Mesendoderm (in vitro differentiated cells): ENCODE measurements around the gene RASGEF1C.

Experiments
- DNase-seq: peaks from one replicate; pipeline ENCODE4 v3.0.0; 2013
- H2AK5ac ChIP-seq: 2 replicates; pipeline ENCODE4 v1.6.1; 2013; ENCODE audit warnings: low read length, inconsistent platforms
- H2BK120ac ChIP-seq: 2 replicates; pipeline ENCODE4 v1.6.1; 2013; ENCODE audit warnings: low read depth, mild to moderate bottlenecking, low read length, moderate library complexity, mixed read lengths
- H2BK15ac ChIP-seq: replicated peaks from 2 replicates; pipeline ENCODE4 v1.6.1; 2013; ENCODE audit warnings: low read depth, mild to moderate bottlenecking, moderate library complexity
- H2BK5ac ChIP-seq: 2 replicates; pipeline ENCODE4 v1.6.1; 2013; ENCODE audit warnings: low read length, inconsistent platforms
- H3K18ac ChIP-seq: 2 replicates; pipeline ENCODE4 v1.6.1; 2013; ENCODE audit warnings: mild to moderate bottlenecking, low read length, mixed read lengths
- H3K23ac ChIP-seq: one replicate; pipeline ENCODE4 v1.6.1; 2013; ENCODE audit warnings: low read length
- H3K27ac ChIP-seq: 2 replicates; pipeline ENCODE4 v1.5.1; 2013; ENCODE audit warnings: low read depth, mild to moderate bottlenecking, inconsistent platforms, low read length, moderate library complexity
- H3K27me3 ChIP-seq: 2 replicates; pipeline ENCODE4 v1.6.1; 2013; ENCODE audit warnings: low read length, control low read depth, mild to moderate bottlenecking, inconsistent platforms; ENCODE audit not compliant: insufficient read depth, poor library complexity
- H3K36me3 ChIP-seq: 2 replicates; pipeline ENCODE4 v1.6.1; 2013; ENCODE audit warnings: low read length, inconsistent platforms; ENCODE audit not compliant: control insufficient read depth, insufficient read depth
- H3K4ac ChIP-seq: one replicate; pipeline ENCODE4 v1.6.1; 2013; ENCODE audit warnings: low read depth, mild to moderate bottlenecking, low read length, moderate library complexity
- H3K4me1 ChIP-seq: 2 replicates; pipeline ENCODE4 v1.6.1; 2013; ENCODE audit warnings: low read depth, low read length, inconsistent platforms; ENCODE audit not compliant: control insufficient read depth
- H3K4me2 ChIP-seq: 2 replicates; pipeline ENCODE4 v1.6.1; 2013; ENCODE audit warnings: low read length
- H3K4me3 ChIP-seq: 2 replicates; pipeline ENCODE4 v1.5.1; 2013; ENCODE audit warnings: mild to moderate bottlenecking, low read length
- H3K56ac ChIP-seq: one replicate; pipeline ENCODE4 v1.6.1; 2013; ENCODE audit warnings: low read length
- H3K79me1 ChIP-seq: 2 replicates; pipeline ENCODE4 v1.6.1; 2013; ENCODE audit warnings: low read length, inconsistent platforms
- H3K79me2 ChIP-seq: 2 replicates; pipeline ENCODE4 v1.6.1; 2013; ENCODE audit warnings: mild to moderate bottlenecking, low read length; ENCODE audit not compliant: control insufficient read depth, insufficient read depth
- H3K9ac ChIP-seq: 2 replicates; pipeline ENCODE4 v1.6.1; 2013; ENCODE audit warnings: low read length, inconsistent platforms
- H4K5ac ChIP-seq: one replicate; pipeline ENCODE4 v1.6.1; 2013; ENCODE audit warnings: low read length
- H4K8ac ChIP-seq: one replicate; pipeline ENCODE4 v1.6.1; 2013; ENCODE audit warnings: low read depth, mild to moderate bottlenecking, control low read depth, low read length, moderate library complexity
- WGBS: extraction: QIAGEN DNeasy Blood & Tissue Kit; methylation state at CpG from one replicate; pipeline ENCODE4 v1.1.7; 2013; ENCODE audit warnings: low lambda C conversion rate, missing lambda C conversion rate; ENCODE audit not compliant: insufficient coverage; ENCODE audit errors: extremely low coverage; 5-methylcytosine and 5-hydroxymethylcytosine counted together

The RASGEF1C gene

DNA sequence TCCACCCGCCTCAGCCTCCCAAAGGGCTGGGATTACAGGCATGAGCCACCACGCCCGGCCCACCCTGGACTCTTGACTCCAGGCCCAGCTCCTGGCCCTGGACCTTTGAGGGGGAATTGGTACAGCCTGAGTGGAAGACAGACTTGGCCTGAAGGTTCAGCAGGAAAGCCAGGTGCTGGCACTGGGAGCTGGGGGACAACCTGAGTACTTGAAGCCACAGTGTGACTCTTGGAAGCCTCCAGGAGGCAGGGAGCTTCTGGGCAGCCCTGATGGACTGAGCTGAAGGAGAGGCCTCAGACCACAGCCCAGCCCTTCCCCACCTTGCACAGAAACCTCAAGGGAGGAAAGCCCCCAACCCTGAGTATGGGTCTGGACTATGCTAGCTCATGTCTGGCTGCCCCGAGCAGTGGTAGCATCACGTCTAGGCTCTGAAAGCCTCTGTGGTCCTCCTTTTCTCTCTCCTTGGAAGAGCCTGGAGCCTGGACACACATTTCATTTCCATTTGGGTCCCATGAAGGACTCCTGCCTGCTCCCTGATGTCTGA lies 54.1 kb downstream of the RASGEF1C start:
- H3K4ac ChIP-seq, result no peak overlapping the region
- H2BK5ac ChIP-seq, result no peak overlapping the region
- H3K79me1 ChIP-seq, result no peaks in the 10 kb centered on the region
- H3K4me3 ChIP-seq, result no peak overlapping the region
- H3K9ac ChIP-seq, result no peak overlapping the region
- no peak overlapping the region for H3K27ac ChIP-seq
- no peaks in the 10 kb centered on the region for H3K79me2 ChIP-seq
- H3K4me1 ChIP-seq, result no peaks in the 10 kb centered on the region
- no peak overlapping the region for H3K23ac ChIP-seq
- no peak overlapping the region for H2BK120ac ChIP-seq
- no peaks in the 10 kb centered on the region for H3K36me3 ChIP-seq
- no peak overlapping the region for H4K5ac ChIP-seq
- WGBS, result no CpG with 5 or more reads among the region's 5 CpGs
- H3K56ac ChIP-seq, result no peak overlapping the region
- H3K4me2 ChIP-seq, result no peak overlapping the region
- no peak overlapping the region for H2BK15ac ChIP-seq
- H3K18ac ChIP-seq, result no peak overlapping the region
- no peak overlapping the region for H4K8ac ChIP-seq
- H2AK5ac ChIP-seq, result no peak overlapping the region
- no peaks in the 10 kb centered on the region for H3K27me3 ChIP-seq
- DNase-seq, result no peak

- whole genome bisulfite sequencing, result no CpG with 5 or more reads among the region's 6 CpGs
- Histone ChIP-seq H3K4me3 (no peak overlapping the region), H3K4me2 (no peak overlapping the region), H3K23ac (no peak overlapping the region), H3K9ac (no peak overlapping the region), H2BK15ac (no peak overlapping the region), H3K4ac (no peak overlapping the region), H3K36me3 (no peaks in the 10 kb centered on the region), H2BK120ac (no peak overlapping the region), H3K18ac (no peak overlapping the region), H2BK5ac (no peak overlapping the region), H3K56ac (no peak overlapping the region), H3K27ac (no peak overlapping the region), H2AK5ac (no peak overlapping the region), H4K5ac (no peak overlapping the region), H3K4me1 (no peaks in the 10 kb centered on the region), H3K27me3 (no peaks in the 10 kb centered on the region), H3K79me1 (no peaks in the 10 kb centered on the region), H3K79me2 (no peaks in the 10 kb centered on the region), H4K8ac (no peak overlapping the region)
- no peak for DNase-seq
Measured at GRCh38 chr5:180153991-180154390, 55.0 kb downstream of the RASGEF1C start.

DNA sequence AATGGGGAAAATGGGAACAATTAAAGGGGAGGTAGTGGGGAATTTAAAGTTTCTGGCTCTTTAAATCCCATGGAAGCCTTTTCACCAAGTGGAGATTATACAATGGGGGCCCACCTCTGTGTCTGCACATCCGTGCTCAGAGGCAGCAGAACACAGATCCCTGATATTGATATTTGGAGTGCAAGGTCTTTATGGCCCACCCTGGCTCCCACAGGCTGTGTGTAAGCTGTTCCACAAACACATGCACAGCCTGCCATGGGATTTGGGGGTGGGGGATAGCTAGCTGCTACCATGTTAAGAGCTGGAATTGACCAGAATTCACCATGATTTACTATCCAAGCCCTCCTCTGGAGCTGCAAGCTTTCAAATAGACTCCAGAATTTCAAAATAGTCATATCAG lies 55.9 kb downstream of the RASGEF1C start:
- Histone ChIP-seq H2BK15ac (no peak overlapping the region), H3K56ac (no peak overlapping the region), H3K23ac (no peak overlapping the region), H3K27ac (no peak overlapping the region), H4K5ac (no peak overlapping the region), H4K8ac (no peak overlapping the region), H2BK5ac (no peak overlapping the region), H3K36me3 (no peaks in the 10 kb centered on the region), H3K4ac (no peak overlapping the region), H3K9ac (no peak overlapping the region), H2AK5ac (no peak overlapping the region), H3K4me2 (no peak overlapping the region), H3K27me3 (no peaks in the 10 kb centered on the region), H3K4me3 (no peak overlapping the region), H3K79me1 (no peaks in the 10 kb centered on the region), H3K79me2 (no peaks in the 10 kb centered on the region), H2BK120ac (no peak overlapping the region), H3K18ac (no peak overlapping the region), H3K4me1 (no peaks in the 10 kb centered on the region)
- no CpG with 5 or more reads among the region's 1 CpG for WGBS
- DNase-seq, result no peak

DNA sequence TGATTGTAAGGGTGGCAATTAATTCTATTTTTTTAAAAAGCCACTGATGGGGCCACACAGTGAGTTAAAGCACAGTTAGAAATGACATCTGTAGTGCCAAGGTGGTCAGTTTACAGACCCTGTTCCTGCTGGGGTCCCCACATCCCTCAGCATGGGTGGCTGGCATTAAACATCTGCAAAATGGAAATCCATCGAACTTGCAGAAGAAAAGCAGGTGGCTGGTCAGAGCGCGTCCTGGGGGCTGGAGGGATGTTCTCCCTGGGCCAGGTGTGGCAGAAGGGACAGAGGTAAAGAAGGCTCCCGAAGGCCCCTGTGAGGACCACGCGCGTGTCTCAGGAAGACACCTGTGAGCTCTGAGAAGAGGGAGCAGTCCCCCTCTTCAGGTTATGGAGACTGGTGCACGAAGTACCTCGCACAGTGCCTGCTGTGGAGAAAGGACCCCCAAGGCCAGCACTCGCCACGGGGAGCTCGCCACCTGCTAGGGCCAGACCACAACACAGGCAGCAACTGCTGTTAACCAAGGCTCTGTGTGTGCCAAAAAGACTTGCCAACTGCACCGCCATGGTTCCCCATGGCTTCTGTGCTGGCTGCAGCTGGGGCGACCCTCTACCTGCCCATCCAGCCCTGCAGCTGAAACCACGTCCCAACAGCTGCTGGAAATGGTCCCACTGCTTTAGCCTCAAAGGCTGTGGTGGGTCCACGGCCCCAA lies 65.2 kb downstream of the RASGEF1C start:
- no peaks in the 10 kb centered on the region for H3K36me3 ChIP-seq
- H2BK15ac ChIP-seq, result no peak overlapping the region
- H3K4me1 ChIP-seq, result no peaks in the 10 kb centered on the region
- no peak overlapping the region for H3K27ac ChIP-seq
- H3K18ac ChIP-seq, result no peak overlapping the region
- H3K4me2 ChIP-seq, result no peak overlapping the region
- H3K4me3 ChIP-seq, result no peak overlapping the region
- no peak for DNase-seq
- no peak overlapping the region for H4K5ac ChIP-seq
- no peaks in the 10 kb centered on the region for H3K79me2 ChIP-seq
- no peaks in the 10 kb centered on the region for H3K27me3 ChIP-seq
- no peak overlapping the region for H3K9ac ChIP-seq
- H3K79me1 ChIP-seq, result no peaks in the 10 kb centered on the region
- H2BK120ac ChIP-seq, result no peak overlapping the region
- H3K23ac ChIP-seq, result no peak overlapping the region
- no CpG with 5 or more reads among the region's 16 CpGs for WGBS
- no peak overlapping the region for H3K56ac ChIP-seq
- H2BK5ac ChIP-seq, result no peak overlapping the region
- no peak overlapping the region for H4K8ac ChIP-seq
- H2AK5ac ChIP-seq, result no peak overlapping the region
- no peak overlapping the region for H3K4ac ChIP-seq

- H3K4ac ChIP-seq, result no peak overlapping the region
- no peak overlapping the region for H3K4me3 ChIP-seq
- no peak overlapping the region for H2BK120ac ChIP-seq
- no peaks in the 10 kb centered on the region for H3K79me2 ChIP-seq
- DNase-seq, result no peak
- H3K36me3 ChIP-seq, result no peaks in the 10 kb centered on the region
- no peak overlapping the region for H3K27ac ChIP-seq
- no peak overlapping the region for H4K8ac ChIP-seq
- no CpG with 5 or more reads among the region's 13 CpGs for WGBS
- no peaks in the 10 kb centered on the region for H3K4me1 ChIP-seq
- H2BK15ac ChIP-seq, result no peak overlapping the region
- no peak overlapping the region for H4K5ac ChIP-seq
- H3K56ac ChIP-seq, result no peak overlapping the region
- no peak overlapping the region for H3K4me2 ChIP-seq
- H3K79me1 ChIP-seq, result no peaks in the 10 kb centered on the region
- H3K23ac ChIP-seq, result no peak overlapping the region
- no peak overlapping the region for H2AK5ac ChIP-seq
- no peaks in the 10 kb centered on the region for H3K27me3 ChIP-seq
- H3K18ac ChIP-seq, result no peak overlapping the region
- no peak overlapping the region for H3K9ac ChIP-seq
- H2BK5ac ChIP-seq, result no peak overlapping the region
Measured at GRCh38 chr5:180142824-180143610, 66.0 kb downstream of the RASGEF1C start.
